Right atrium auricular region (tissue), 2 donors: Measurements from ENCODE around the gene ZBTB20. TPM values are rescaled to one million over a fixed set of nuclear protein-coding genes. Genes with fewer than 3 reads are reported as not detected.

ENCODE experiments used
- DNase-seq: peaks from one replicate; pipeline ENCODE4 v3.0.0-alpha.2; 2019; ENCODE audit warnings: low spot score
- H3K27ac ChIP-seq, 2 donors: fragments of 200-600 bp; sonication (generic); 1 replicate in 1 of 2; 2 replicates in 1 of 2; pipeline ENCODE4 v1.5.1; 2016 to 2019
- H3K27me3 ChIP-seq, 2 donors: fragments of 200-600 bp; sonication (generic); one replicate each; pipeline versions ENCODE4 v1.5.1 to v1.6.0; 2017 to 2019
- H3K36me3 ChIP-seq: fragments of 200-600 bp; sonication (generic); one replicate; pipeline ENCODE4 v1.5.1; 2016
- H3K4me1 ChIP-seq, 2 donors: fragments of 200-600 bp; sonication (generic); one replicate each; pipeline versions ENCODE4 v1.5.1 to v1.6.0; 2017 to 2019
- H3K4me3 ChIP-seq, 2 donors: fragments of 200-600 bp; sonication (generic); 1 replicate in 1 of 2; 2 replicates in 1 of 2; pipeline ENCODE4 v1.5.1; 2017 to 2019; ENCODE audit warnings: mild to moderate bottlenecking in 1 of 2, moderate library complexity in 1 of 2
- H3K9me3 ChIP-seq, 2 donors: fragments of 200-600 bp; sonication (generic); one replicate each; pipeline ENCODE4 v1.5.1; 2019
- CTCF ChIP-seq, 2 donors: fragments of 200-600 bp; sonication (generic); IDR thresholded peaks; one replicate each; pipeline ENCODE4 v1.5.1; 2019; ENCODE audit warnings: antibody characterized with exemption in 2 of 2
- total RNA-seq, 2 donors: library from RNA; depleted of rRNA; stranded (reverse); fragments of >200 nt; gene quantifications; one replicate each; pipeline ENCODE4 v1.1.0, GENCODE V29; 2016

ZBTB20 gene
- total RNA-seq, 2 donors from 2014 or later = 84.6 to 90.8 TPM

GRCh38 chr3:114660124-114660523 is 487.0 kb downstream of the ZBTB20 start:
- no peak for DNase-seq
- peak overlapping the region; percentile 61 to 70 for H3K27ac ChIP-seq
- H3K9me3 ChIP-seq = no peaks in the 10 kb centered on the region
- H3K4me1 ChIP-seq = peaks cover 0 to 21% of the 10 kb centered on the region in 2 donors
- no peaks in the 10 kb centered on the region for H3K36me3 ChIP-seq
- no peaks in the 10 kb centered on the region for H3K27me3 ChIP-seq
- no peak overlapping the region for H3K4me3 ChIP-seq
- TF ChIP-seq CTCF (IDR thresholded peaks at IDR 0.05) = no peak

GRCh38 chr3:114659109-114660061 is 487.7 kb downstream of the ZBTB20 start:
- no peaks in the 10 kb centered on the region for H3K9me3 ChIP-seq
- H3K36me3 ChIP-seq = no peaks in the 10 kb centered on the region
- H3K27ac ChIP-seq = peak overlapping the region; percentile 61 to 70
- H3K4me3 ChIP-seq = no peak overlapping the region
- peaks cover 0 to 21% of the 10 kb centered on the region in 2 donors for H3K4me1 ChIP-seq
- H3K27me3 ChIP-seq = no peaks in the 10 kb centered on the region
- no peak for DNase-seq
- no peak for TF ChIP-seq CTCF (IDR thresholded peaks at IDR 0.05)

- H3K27ac ChIP-seq = peak overlapping the region; percentile 61 to 63
- H3K9me3 ChIP-seq = no peaks in the 10 kb centered on the region
- no peaks in the 10 kb centered on the region for H3K27me3 ChIP-seq
- TF ChIP-seq CTCF (IDR thresholded peaks at IDR 0.05) = no peak
- H3K4me1 ChIP-seq = peaks cover 0 to 19% of the 10 kb centered on the region in 2 donors
- H3K36me3 ChIP-seq = no peaks in the 10 kb centered on the region
- no peak overlapping the region for H3K4me3 ChIP-seq
- no peak for DNase-seq
Observed at GRCh38 chr3:114651555-114651954, 495.5 kb downstream of the ZBTB20 start.

GRCh38 chr3:114650808-114651207 is 496.3 kb downstream of the ZBTB20 start:
- H3K4me3 ChIP-seq = no peak overlapping the region
- H3K4me1 ChIP-seq = peaks cover 0 to 19% of the 10 kb centered on the region in 2 donors
- no peaks in the 10 kb centered on the region for H3K27me3 ChIP-seq
- peak overlapping the region; percentile 61 to 63 for H3K27ac ChIP-seq
- no peak for DNase-seq
- no peaks in the 10 kb centered on the region for H3K36me3 ChIP-seq
- H3K9me3 ChIP-seq = no peaks in the 10 kb centered on the region
- no peak for TF ChIP-seq CTCF (IDR thresholded peaks at IDR 0.05)

GRCh38 chr3:114649331-114649730 is 497.8 kb downstream of the ZBTB20 start:
- no peak overlapping the region for H3K4me3 ChIP-seq
- no peak for TF ChIP-seq CTCF (IDR thresholded peaks at IDR 0.05)
- peak overlapping the region in 1 of 2 donors; percentile 63 for H3K27ac ChIP-seq
- no peaks in the 10 kb centered on the region for H3K36me3 ChIP-seq
- no peaks in the 10 kb centered on the region for H3K9me3 ChIP-seq
- peaks cover 0 to 19% of the 10 kb centered on the region in 2 donors for H3K4me1 ChIP-seq
- no peak for DNase-seq
- H3K27me3 ChIP-seq = no peaks in the 10 kb centered on the region
